Upper lobe of left lung (tissue), 4 donors: ENCODE results near the gene LRRC3C.

Experiments
- CTCF ChIP-seq, 6 experiments: fragments of 450-650 bp in 4 of 6; fragments of 200-600 bp in 2 of 6; sonication (generic) in 2 of 6; IDR thresholded peaks; one replicate each; pipeline ENCODE4 v1.5.1; 2016 to 2019; ENCODE audit warnings: antibody characterized with exemption in 6 of 6
- EP300 ChIP-seq, 4 donors: sonication (generic); formaldehyde crosslinking; IDR thresholded peaks; one replicate each; pipeline ENCODE4 v1.5.1; 2017; ENCODE audit warnings: antibody characterized with exemption in 4 of 4, control low read depth in 2 of 4
- POLR2A ChIP-seq, 4 donors: fragments of 450-650 bp; IDR thresholded peaks; one replicate each; pipeline ENCODE4 v1.5.1; 2016 to 2017; ENCODE audit warnings: antibody characterized with exemption in 4 of 4, mild to moderate bottlenecking in 2 of 4
- POLR2AphosphoS5 ChIP-seq, 2 donors: sonication (generic); formaldehyde crosslinking; IDR thresholded peaks; one replicate each; pipeline ENCODE4 v1.5.1; 2017; ENCODE audit warnings: antibody characterized with exemption in 2 of 2

- TF ChIP-seq POLR2A (IDR thresholded peaks at IDR 0.05) (no peak), CTCF (IDR thresholded peaks at IDR 0.05) (no peak), POLR2AphosphoS5 (IDR thresholded peaks at IDR 0.05) (no peak), EP300 (IDR thresholded peaks at IDR 0.05) (no peak)
Measured at GRCh38 chr17:39968761-39969160, 41.2 kb downstream of the LRRC3C start.
